Activated naive CD4-positive, alpha-beta T cell treated with Interleukin-2 at 50 U/mL for 16 hours (primary cell): ENCODE results near the gene SLC35A4.
"Not testable (repeated sequence)": the region's sequence is repeated elsewhere in the genome, so short reads cannot be mapped to it uniquely, and the experiment has no call there.

Source experiments
- DNase-seq: peaks from one replicate; pipeline ENCODE4 v3.0.0-alpha.2; 2020

The SLC35A4 gene

DNA sequence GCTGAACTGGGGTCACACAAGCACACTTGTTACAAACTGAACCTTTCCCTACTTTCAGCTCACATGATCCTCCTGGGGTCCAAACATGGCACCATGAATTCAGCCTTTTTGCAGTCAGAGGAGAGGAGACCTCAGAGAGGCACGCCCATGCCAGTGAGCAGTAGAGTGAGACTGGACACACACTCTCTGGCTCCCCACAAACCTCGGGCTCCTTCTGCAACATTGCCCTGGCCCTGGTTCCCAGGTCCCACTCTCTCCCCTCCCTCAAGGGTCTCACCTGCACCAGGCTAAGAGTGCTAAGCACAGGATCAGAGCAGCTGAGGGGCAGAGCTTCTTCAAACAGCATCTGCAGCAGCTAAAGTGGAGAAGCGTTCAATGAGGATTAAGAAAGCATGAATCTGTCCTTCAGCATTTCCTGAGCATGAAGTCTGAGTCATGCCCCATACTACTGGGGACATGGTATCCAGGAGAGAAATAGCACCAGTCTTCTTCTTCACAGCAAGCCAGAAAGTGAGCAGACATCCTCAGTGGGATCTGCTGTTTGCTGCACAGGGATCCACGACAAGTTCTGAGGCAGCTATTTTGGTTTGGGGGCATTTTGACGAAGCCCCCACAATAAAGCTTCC is 27.2 kb downstream of the SLC35A4 start:
- DNase-seq, result no peak

- DNase-seq, result not testable (repeated sequence)
Measured at GRCh38 chr5:140593070-140593469, 28.4 kb downstream of the SLC35A4 start.

DNA sequence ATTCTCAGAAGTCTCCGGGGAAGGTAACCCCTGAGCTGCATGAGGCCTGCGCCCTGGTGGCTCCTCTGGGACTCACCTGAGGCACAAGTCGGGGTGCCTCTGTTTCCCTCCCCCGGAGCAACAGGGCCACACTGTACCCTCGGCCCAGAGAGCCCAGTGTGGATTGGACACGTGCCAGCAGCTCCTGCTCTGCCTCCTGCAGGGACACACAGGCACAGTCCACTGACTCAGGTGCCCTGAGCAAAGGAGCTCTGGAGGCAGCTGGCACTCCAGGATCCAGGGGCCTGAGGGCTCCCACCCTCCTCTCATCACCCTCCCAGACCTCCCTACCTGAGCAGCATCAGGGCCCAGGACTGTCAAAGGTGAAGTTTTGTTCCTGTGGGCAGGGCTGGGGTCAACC is 29.5 kb downstream of the SLC35A4 start:
- no peak for DNase-seq

GRCh38 chr5:140595538-140596300 is 31.1 kb downstream of the SLC35A4 start:
- DNase-seq, result no peak

- no peak for DNase-seq
Measured at GRCh38 chr5:140596321-140596741, 31.7 kb downstream of the SLC35A4 start.

GRCh38 chr5:140598836-140599235 is 34.2 kb downstream of the SLC35A4 start:
- no peak for DNase-seq

- DNase-seq, result no peak
Measured at GRCh38 chr5:140600096-140600495, 35.5 kb downstream of the SLC35A4 start.

- DNase-seq, result no peak
Measured at GRCh38 chr5:140602147-140602546, 37.5 kb downstream of the SLC35A4 start.

GRCh38 chr5:140603446-140603698 is 38.7 kb downstream of the SLC35A4 start:
- DNase-seq, result not testable (repeated sequence)

DNA sequence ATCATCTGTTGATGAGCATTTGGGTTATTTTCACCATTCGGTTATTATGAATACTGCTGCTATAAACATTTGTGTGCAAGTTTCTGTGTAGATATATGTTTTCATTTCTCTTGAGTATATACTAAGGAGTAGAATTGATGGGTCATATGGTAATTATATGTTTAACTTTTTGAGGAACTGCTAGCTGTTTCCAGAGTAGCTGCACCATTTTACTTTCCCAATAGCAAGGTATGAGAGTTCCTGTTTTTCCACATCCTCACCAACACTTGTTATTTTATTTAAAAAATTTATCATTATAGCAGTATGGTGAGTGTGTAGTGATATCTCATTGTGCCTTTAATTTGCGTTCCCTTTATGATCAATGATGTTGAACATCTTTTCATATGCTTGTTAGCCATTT is 39.1 kb downstream of the SLC35A4 start:
- DNase-seq, result no peak

DNA sequence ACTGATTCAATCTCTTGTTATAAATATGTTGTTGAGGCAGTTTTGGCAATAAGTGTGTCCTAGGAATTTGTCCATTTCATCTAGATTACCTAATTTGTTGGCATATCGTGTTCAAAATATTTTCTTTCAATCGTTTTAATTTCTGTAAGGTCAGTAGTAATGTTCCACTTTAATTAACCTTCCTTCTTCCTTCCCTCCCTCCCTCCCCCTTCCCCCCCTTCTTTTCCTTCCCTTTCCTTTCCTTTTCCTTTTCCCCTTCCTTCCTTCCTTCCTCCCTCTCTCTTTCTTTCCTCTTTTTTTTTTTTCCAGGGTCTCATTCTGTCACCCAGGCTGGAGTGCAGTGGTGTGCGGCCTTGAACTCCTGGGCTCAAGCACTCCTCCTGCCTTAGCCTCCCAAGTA is 41.3 kb downstream of the SLC35A4 start:
- DNase-seq, result no peak

DNA sequence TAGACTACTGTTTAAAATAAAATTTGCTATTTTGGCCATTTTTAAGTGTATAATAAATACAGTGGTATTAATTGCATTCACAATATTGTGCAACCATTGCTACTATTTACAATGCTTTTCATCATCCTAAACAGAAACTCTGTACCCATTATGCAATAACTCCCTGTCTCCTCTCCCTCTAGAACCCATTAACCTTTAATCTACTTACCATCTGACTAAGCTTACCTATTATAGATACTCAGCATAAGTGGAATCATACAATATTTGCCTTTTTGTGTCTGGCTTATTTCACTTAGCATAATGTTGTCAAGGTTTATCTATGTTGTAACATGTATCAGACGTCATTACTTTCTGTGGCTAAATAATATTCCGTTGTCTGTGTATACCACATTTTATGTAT is 42.4 kb downstream of the SLC35A4 start:
- no peak for DNase-seq

GRCh38 chr5:140608722-140609121 is 44.1 kb downstream of the SLC35A4 start:
- DNase-seq, result no peak

GRCh38 chr5:140609126-140609525 is 44.5 kb downstream of the SLC35A4 start:
- no peak for DNase-seq

GRCh38 chr5:140611020-140611521 is 46.4 kb downstream of the SLC35A4 start:
- no peak for DNase-seq
